ENCODE results near the gene ZG16.
"Not testable (repeated sequence)": the region's sequence is repeated elsewhere in the genome, so short reads cannot be mapped to it uniquely, and the experiment has no call there.

Gene ZG16

GRCh38 chr16:29777576-29778350, at the start of gene ZG16:
Gene ZG16 (plus strand): TSS chr16:29778256. CDS start chr16:29779267, 1,011 bp downstream.
- H3K4me3 ChIP-seq (ENCODE audit: low read length): no peak within 1 kb of the TSS
- TF ChIP-seq CTCF (conservative IDR thresholded peaks at IDR 0.05; ENCODE audit: low read depth, low read length): no peak
- DNase-seq (ENCODE audit: low read depth): no peak

- peak overlapping the region; percentile 19 for H3K4me3 ChIP-seq (ENCODE audit: low read length)
- peak; percentile 80 for TF ChIP-seq CTCF (conservative IDR thresholded peaks at IDR 0.05; ENCODE audit: low read depth, low read length)
- DNase-seq (ENCODE audit: low read depth): no peak
These were observed 48.9 kb upstream of the ZG16 start for GRCh38 chr16:29729116-29729521.

GRCh38 chr16:29730649-29731048, 47.4 kb upstream of the ZG16 start:
- no peak overlapping the region for H3K4me3 ChIP-seq (ENCODE audit: low read length)
- no peak for DNase-seq (ENCODE audit: low read depth)
- TF ChIP-seq CTCF (conservative IDR thresholded peaks at IDR 0.05; ENCODE audit: low read depth, low read length): no peak

GRCh38 chr16:29731768-29732601, 46.1 kb upstream of the ZG16 start:
- not testable (repeated sequence) for DNase-seq (ENCODE audit: low read depth); H3K4me3 ChIP-seq (ENCODE audit: low read length)

- no peak for DNase-seq (ENCODE audit: low read depth)
- no peak for TF ChIP-seq CTCF (conservative IDR thresholded peaks at IDR 0.05; ENCODE audit: low read depth, low read length)
- no peak overlapping the region for H3K4me3 ChIP-seq (ENCODE audit: low read length)
These were observed 43.3 kb upstream of the ZG16 start for GRCh38 chr16:29734786-29735185.

DNA sequence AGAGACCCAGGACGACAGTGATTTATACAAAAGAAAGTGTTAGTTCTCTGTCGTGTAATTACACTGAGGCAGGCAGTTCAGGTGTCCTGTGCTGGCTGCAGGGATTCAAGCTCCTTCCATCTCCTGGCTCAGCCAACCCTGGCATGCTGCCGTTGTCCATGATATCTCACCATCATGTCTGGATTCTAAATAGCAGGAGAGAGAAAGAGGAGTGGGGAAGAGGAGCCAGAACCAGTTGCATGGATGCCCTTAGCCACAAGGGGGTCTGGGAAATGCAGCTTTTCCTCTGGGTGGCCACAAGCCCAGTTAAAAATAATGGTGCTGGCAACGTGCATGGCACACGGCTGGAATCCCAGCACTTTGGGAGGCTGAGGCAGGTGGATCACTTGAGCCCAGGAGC, 41.9 kb upstream of the ZG16 start:
- DNase-seq (ENCODE audit: low read depth): no peak
- peak; percentile 27 for TF ChIP-seq CTCF (conservative IDR thresholded peaks at IDR 0.05; ENCODE audit: low read depth, low read length)
- H3K4me3 ChIP-seq (ENCODE audit: low read length): no peak overlapping the region

DNA sequence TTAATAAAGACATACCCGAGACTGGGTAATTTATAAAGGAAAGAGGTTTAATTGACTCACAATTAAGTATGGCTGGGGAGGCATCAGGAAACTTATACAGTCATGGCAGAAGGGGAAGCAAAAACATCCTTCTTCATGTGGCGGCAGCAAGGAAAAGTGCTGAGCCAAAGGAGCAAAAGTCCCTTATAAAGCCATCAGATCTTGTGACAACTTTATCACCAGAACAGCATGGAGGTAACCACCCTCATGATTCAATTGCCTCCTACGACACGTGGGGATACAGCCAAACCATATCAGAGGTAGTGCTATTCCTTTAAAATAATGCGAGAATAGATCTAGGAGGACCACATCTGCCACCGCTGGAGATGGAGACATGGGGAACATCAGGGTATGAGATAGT, 41.3 kb upstream of the ZG16 start:
- no peak for DNase-seq (ENCODE audit: low read depth)
- H3K4me3 ChIP-seq (ENCODE audit: low read length): no peak overlapping the region
- no peak for TF ChIP-seq CTCF (conservative IDR thresholded peaks at IDR 0.05; ENCODE audit: low read depth, low read length)

Data from retinal pigment epithelial cell (primary cell).